ENCODE data around the gene MYH2. TPM values are rescaled to one million over a fixed set of nuclear protein-coding genes. Genes with fewer than 3 reads are reported as not detected.

MYH2 gene
- total and polyA plus RNA-seq, 2 of the 4 experiments (the other 2 are of a cell fraction): not detected

- no peaks in the 10 kb centered on the region for H4K20me1 ChIP-seq (ENCODE audit: insufficient read depth, low read length)
- H3K9ac ChIP-seq (ENCODE audit: low read depth, low read length): no peak overlapping the region
- ATAC-seq (ENCODE audit: low read depth): no peak
- H3K4me2 ChIP-seq (ENCODE audit: low read depth, low read length): no peak overlapping the region
- no peaks in the 10 kb centered on the region for H3K79me1 ChIP-seq (ENCODE audit: low read depth in 1 of 2, low read length in 2 of 2)
- ChIA-PET CTCF (no interaction called here), POLR2A (ENCODE audit: unreplicated experiment) (no interaction called here)
- H2BK20ac ChIP-seq (ENCODE audit: low read depth, low read length): no peak overlapping the region
- no peaks in the 10 kb centered on the region for H3K9me1 ChIP-seq (ENCODE audit: insufficient read depth, low read length)
- no peak overlapping the region for H2AK5ac ChIP-seq (ENCODE audit: low read depth, low read length)
- no peak overlapping the region for H3K14ac ChIP-seq (replicated peaks; ENCODE audit: low read depth, low read length)
- H3K27me3 ChIP-seq (ENCODE audit: control insufficient read depth, insufficient read depth, low read length): no peaks in the 10 kb centered on the region; the same call in 1 of the 2 replicates
- TF ChIP-seq NFE2L2 (IDR thresholded peaks at IDR 0.05; ENCODE audit: low read depth, low read length) (no peak), MXI1 (IDR thresholded peaks at IDR 0.05; ENCODE audit: borderline replicate concordance, low read depth, low read length) (no peak), CEBPB (IDR thresholded peaks at IDR 0.05; ENCODE audit: low read depth, low read length) (no peak), CHD1 (IDR thresholded peaks at IDR 0.05; ENCODE audit: low read depth, low read length) (no peak), POLR2A (IDR thresholded peaks at IDR 0.05; ENCODE audit: low read depth, low read length) (no peak), USF2 (IDR thresholded peaks at IDR 0.05; ENCODE audit: low read depth, low read length) (no peak), FOS (IDR thresholded peaks at IDR 0.05; ENCODE audit: low read depth, low read length) (no peak), MAZ (IDR thresholded peaks at IDR 0.05; ENCODE audit: borderline replicate concordance, low read depth, low read length) (no peak), ELK1 (IDR thresholded peaks at IDR 0.05; ENCODE audit: borderline replicate concordance, low read depth, low read length) (no peak), RCOR1 (IDR thresholded peaks at IDR 0.05; ENCODE audit: insufficient replicate concordance, low read length) (no peak), MAFK (IDR thresholded peaks at IDR 0.05; ENCODE audit: low read depth, low read length) (no peak), BHLHE40 (IDR thresholded peaks at IDR 0.05; ENCODE audit: low read depth, low read length) (no peak), RFX5 (IDR thresholded peaks at IDR 0.05; ENCODE audit: low read depth, low read length) (no peak), SMC3 (IDR thresholded peaks at IDR 0.05; ENCODE audit: low read depth, low read length) (no peak), CTCF (conservative IDR thresholded peaks at IDR 0.05; ENCODE audit: low read depth, low read length) (no peak), RAD21 (IDR thresholded peaks at IDR 0.05; ENCODE audit: low read length) (no peak)
- no peak overlapping the region for H2BK15ac ChIP-seq (ENCODE audit: low read depth, low read length)
- intact Hi-C loops (cut with micrococcal nuclease) (no loop called here), dilution Hi-C loops (cut with HindIII; ENCODE audit: low sequenced_read_pairs, unreplicated experiment) (no loop called here), in situ Hi-C loops (cut with MboI; ENCODE audit: low sequenced_read_pairs) (no loop called here)
- H3K27ac ChIP-seq (ENCODE audit: insufficient read depth, low read length): no peak overlapping the region
- H2BK120ac ChIP-seq (ENCODE audit: low read depth, low read length): no peak overlapping the region
- no peak overlapping the region for H3K4ac ChIP-seq (ENCODE audit: low read depth, low read length)
- no peak overlapping the region for H3K4me3 ChIP-seq (ENCODE audit: insufficient read depth, low read depth, low read length)
- H3K56ac ChIP-seq (ENCODE audit: extremely low read depth, insufficient read depth, low read length): no peak overlapping the region
- no peak overlapping the region for H3K23ac ChIP-seq (ENCODE audit: low read depth, low read length)
- H2BK5ac ChIP-seq (ENCODE audit: low read depth, low read length, poor library complexity, severe bottlenecking): no peak overlapping the region
- H4K5ac ChIP-seq (ENCODE audit: low read depth, low read length): no peak overlapping the region
- H3K18ac ChIP-seq (ENCODE audit: low read depth, low read length): no peak overlapping the region
- H3K9me3 ChIP-seq (ENCODE audit: control insufficient read depth, insufficient read depth, low read length): no peaks in the 10 kb centered on the region
- H3K36me3 ChIP-seq (ENCODE audit: control insufficient read depth, insufficient read depth, low read length): no peaks in the 10 kb centered on the region
- H4K91ac ChIP-seq (ENCODE audit: insufficient read depth, low read depth, low read length): no peak overlapping the region
- DNase-seq: no peak
- H2AFZ ChIP-seq (replicated peaks; ENCODE audit: low read length, poor library complexity): no peak overlapping the region
- no peak overlapping the region for H4K8ac ChIP-seq (ENCODE audit: low read depth in 2 of 2, low read length in 2 of 2)
- BruUV-seq (replicated peaks): no TSS peak
- H3K4me1 ChIP-seq (ENCODE audit: control insufficient read depth, insufficient read depth, low read length): no peaks in the 10 kb centered on the region
- no CpG with 5 or more reads among the region's 4 CpGs for WGBS, 2 experiments (ENCODE audit: extremely low coverage in 2 of 2, insufficient read length in 1 of 2)
- H2AK9ac ChIP-seq (replicated peaks; ENCODE audit: low read depth, low read length, poor library complexity): no peak overlapping the region
Observed at GRCh38 chr17:10583834-10584233, 34.4 kb upstream of the MYH2 start.
